ENCODE data around the gene KDM6A. TPM values are rescaled to one million over a fixed set of nuclear protein-coding genes. Genes with fewer than 3 reads are reported as not detected.

The KDM6A gene
- total RNA-seq, 1 experiment from 2014 or later, result 24.0 TPM

GRCh38 chrX:45154462-45154861 is 281.5 kb downstream of the KDM6A start:
- TF ChIP-seq TCF7L2 (IDR thresholded peaks at IDR 0.05; ENCODE audit: low read depth, low read length), result no peak
- TF ChIP-seq SIN3A (IDR thresholded peaks at IDR 0.05; ENCODE audit: borderline replicate concordance, insufficient read depth, low read depth, low read length), result no peak
- TF ChIP-seq REST (IDR thresholded peaks at IDR 0.05; ENCODE audit: insufficient read depth in 1 of 2, low read depth in 2 of 2, low read length in 1 of 2), result no peak
- TF ChIP-seq CTCF (IDR thresholded peaks at IDR 0.05), result no peak
- no peak for TF ChIP-seq POLR2AphosphoS5 (IDR thresholded peaks at IDR 0.05; ENCODE audit: low read depth, low read length)
- ATAC-seq (no peak), DNase-seq (ENCODE audit: low read depth, low spot score) (no peak)
- ChIA-PET POLR2A (no interaction called here), CTCF (no interaction called here)
- no peaks in the 10 kb centered on the region for H3K27me3 ChIP-seq (ENCODE audit: control insufficient read depth, insufficient read depth, low read length)
- BruUV-seq (replicated peaks), result no TSS peak
- H3K27ac ChIP-seq (ENCODE audit: low read length), result no peak overlapping the region
- intact Hi-C loops (cut with micrococcal nuclease; ENCODE audit: unreplicated experiment), result no loop called here
- in situ Hi-C loops (cut with HindIII; ENCODE audit: low pct_unique_long_range_greater_than_20kb, low sequenced_read_pairs), result no loop called here
- no peak overlapping the region for H3K4me3 ChIP-seq (ENCODE audit: low read depth in 2 of 2, low read length in 2 of 2)
- no peaks in the 10 kb centered on the region for H3K36me3 ChIP-seq (ENCODE audit: control insufficient read depth, insufficient read depth, low read length)
- H3K4me1 ChIP-seq (ENCODE audit: control insufficient read depth, insufficient read depth, low read length), result no peaks in the 10 kb centered on the region
- H3K9me3 ChIP-seq (ENCODE audit: control insufficient read depth, insufficient read depth, low read depth, low read length), result no peaks in the 10 kb centered on the region

GRCh38 chrX:45157647-45158046 is 284.7 kb downstream of the KDM6A start:
- CTCF ChIA-PET, result no interaction called here
- DNase-seq (ENCODE audit: low read depth, low spot score), result no peak

More at GRCh38 chrX:45157647-45158046, 284.7 kb downstream of the KDM6A start:
- no peaks in the 10 kb centered on the region for H3K4me1 ChIP-seq (ENCODE audit: control insufficient read depth, insufficient read depth, low read length)
- intact Hi-C loops (cut with micrococcal nuclease; ENCODE audit: unreplicated experiment) (no loop called here), in situ Hi-C loops (cut with HindIII; ENCODE audit: low pct_unique_long_range_greater_than_20kb, low sequenced_read_pairs) (no loop called here)
- TF ChIP-seq REST (IDR thresholded peaks at IDR 0.05; ENCODE audit: insufficient read depth in 1 of 2, low read depth in 2 of 2, low read length in 1 of 2) (no peak), POLR2AphosphoS5 (IDR thresholded peaks at IDR 0.05; ENCODE audit: low read depth, low read length) (no peak), TCF7L2 (IDR thresholded peaks at IDR 0.05; ENCODE audit: low read depth, low read length) (no peak), CTCF (IDR thresholded peaks at IDR 0.05) (no peak), SIN3A (IDR thresholded peaks at IDR 0.05; ENCODE audit: borderline replicate concordance, insufficient read depth, low read depth, low read length) (no peak)
- H3K9me3 ChIP-seq (ENCODE audit: control insufficient read depth, insufficient read depth, low read depth, low read length), result no peaks in the 10 kb centered on the region
- no peak for ATAC-seq
- no peak overlapping the region for H3K27ac ChIP-seq (ENCODE audit: low read length)
- POLR2A ChIA-PET, result no interaction called here
- BruUV-seq (replicated peaks), result no TSS peak
- no peaks in the 10 kb centered on the region for H3K36me3 ChIP-seq (ENCODE audit: control insufficient read depth, insufficient read depth, low read length)
- H3K27me3 ChIP-seq (ENCODE audit: control insufficient read depth, insufficient read depth, low read length), result no peaks in the 10 kb centered on the region
- H3K4me3 ChIP-seq (ENCODE audit: low read depth in 2 of 2, low read length in 2 of 2), result no peak overlapping the region

Other genes with a start within 250 kb of the KDM6A start
- not detected for gene DUSP21, start 29.2 kb upstream of the KDM6A start, total RNA-seq (2021; ENCODE audit: unreplicated experiment)